GM23338 (cell line): ENCODE data around the gene MINDY4. TPM values are rescaled to one million over a fixed set of nuclear protein-coding genes. Genes with fewer than 3 reads are reported as not detected.

Experiments used
- ATAC-seq: fragments of 200-7000 bp; cut with Tn5 transposase; 3 replicates; pipeline ENCODE4 v1.9.1; 2020
- DNase-seq: peaks from one replicate; pipeline ENCODE4 v3.0.0-alpha.2; 2015; ENCODE audit warnings: low spot score
- H2AFZ ChIP-seq: fragments of 200-600 bp; sonication (generic); 2 replicates; pipeline ENCODE4 v1.8.0; 2016; ENCODE audit warnings: antibody characterized with exemption, mild to moderate bottlenecking, moderate library complexity
- H3F3A ChIP-seq: fragments of 200-600 bp; sonication (generic); replicated peaks from 2 replicates; pipeline ENCODE4 v1.8.0; 2017; ENCODE audit warnings: antibody characterized with exemption, mixed run types, low read depth
- H3K27ac ChIP-seq: fragments of 200-600 bp; sonication (generic); 2 replicates; pipeline ENCODE4 v1.6.1; 2016; ENCODE audit warnings: low read depth
- H3K27me3 ChIP-seq: fragments of 200-600 bp; sonication (generic); 2 replicates; pipeline ENCODE4 v1.8.0; 2016; ENCODE audit warnings: mild to moderate bottlenecking, mixed run types, moderate library complexity; ENCODE audit not compliant: insufficient read depth
- H3K36me3 ChIP-seq: fragments of 200-600 bp; sonication (generic); 2 replicates; pipeline ENCODE4 v1.8.0; 2016; ENCODE audit warnings: mild to moderate bottlenecking; ENCODE audit not compliant: insufficient read depth
- H3K4me1 ChIP-seq: fragments of 200-600 bp; sonication (generic); 2 replicates; pipeline ENCODE4 v1.8.0; 2016; ENCODE audit warnings: mild to moderate bottlenecking, moderate library complexity; ENCODE audit not compliant: insufficient read depth
- H3K4me2 ChIP-seq: fragments of 200-600 bp; sonication (generic); 2 replicates; pipeline ENCODE4 v1.7.1; 2017; ENCODE audit warnings: mixed run types
- H3K4me3 ChIP-seq: fragments of 200-600 bp; sonication (generic); 2 replicates; pipeline ENCODE4 v1.6.1; 2016; ENCODE audit warnings: mixed run types
- H3K79me2 ChIP-seq: fragments of 200-600 bp; sonication (generic); replicated peaks from 2 replicates; pipeline ENCODE4 v1.8.0; 2017; ENCODE audit warnings: mild to moderate bottlenecking; ENCODE audit not compliant: insufficient read depth
- H3K9me2 ChIP-seq: fragments of 200-600 bp; sonication (generic); 2 replicates; pipeline ENCODE4 v1.8.0; 2017; ENCODE audit not compliant: insufficient read depth
- H4K20me1 ChIP-seq: fragments of 200-600 bp; sonication (generic); replicated peaks from 2 replicates; pipeline ENCODE4 v1.8.0; 2017; ENCODE audit warnings: mild to moderate bottlenecking; ENCODE audit not compliant: insufficient read depth
- H3K27ac Mint-ChIP-seq: 2 replicates; pipeline ENCODE4 v1.8.0; 2020; ENCODE audit warnings: inconsistent platforms, mild to moderate bottlenecking, moderate library complexity, mixed read lengths
- H3K27me3 Mint-ChIP-seq: 3 replicates; pipeline ENCODE4 v1.8.0; 2022; ENCODE audit warnings: low read depth, mild to moderate bottlenecking, moderate library complexity, mixed read lengths, inconsistent platforms; ENCODE audit not compliant: insufficient read depth, poor library complexity
- H3K36me3 Mint-ChIP-seq: 3 replicates; pipeline ENCODE4 v1.8.0; 2021; ENCODE audit warnings: low read depth, mild to moderate bottlenecking, inconsistent platforms, moderate library complexity, mixed read lengths
- H3K4me1 Mint-ChIP-seq: 3 replicates; pipeline ENCODE4 v1.8.0; 2020; ENCODE audit warnings: mild to moderate bottlenecking, inconsistent platforms, mixed read lengths
- H3K4me3 Mint-ChIP-seq: 3 replicates; pipeline ENCODE4 v1.8.0; 2021; ENCODE audit warnings: moderate library complexity, mild to moderate bottlenecking, inconsistent platforms, mixed read lengths
- H3K9me3 Mint-ChIP-seq: 3 replicates; pipeline ENCODE4 v1.8.0; 2020; ENCODE audit warnings: moderate library complexity, mild to moderate bottlenecking, inconsistent platforms, mixed read lengths
- CTCF ChIP-seq, 2 experiments: fragments of 200-600 bp in 1 of 2; sonication (generic) in 1 of 2; conservative IDR thresholded peaks; 2 replicates each; pipeline versions ENCODE4 v1.5.1 to v1.6.1; 2016 to 2017; ENCODE audit warnings: antibody characterized with exemption in 2 of 2, low read depth in 2 of 2, mild to moderate bottlenecking in 2 of 2, moderate library complexity in 1 of 2
- EZH2phosphoT487 ChIP-seq: fragments of 200-600 bp; sonication (generic); IDR thresholded peaks from one replicate; pipeline ENCODE4 v1.8.1; 2018; ENCODE audit warnings: antibody characterized with exemption; ENCODE audit not compliant: unreplicated experiment
- JUNB ChIP-seq: IDR thresholded peaks from one replicate; pipeline ENCODE4 v1.6.1; 2016; ENCODE audit warnings: antibody characterized with exemption; ENCODE audit not compliant: unreplicated experiment
- NANOG ChIP-seq: IDR thresholded peaks from 2 replicates; pipeline ENCODE4 v1.6.1; 2016; ENCODE audit warnings: antibody characterized with exemption, borderline replicate concordance
- POLR2AphosphoS5 ChIP-seq: IDR thresholded peaks from 2 replicates; pipeline ENCODE4 v1.6.1; 2016; ENCODE audit warnings: antibody characterized with exemption, low read depth
- STAT1 ChIP-seq: IDR thresholded peaks from one replicate; pipeline ENCODE4 v1.6.1; 2016; ENCODE audit warnings: antibody characterized with exemption; ENCODE audit not compliant: unreplicated experiment
- ZNF114 ChIP-seq: fragments of 250-450 bp; sonication (Bioruptor Pico); IDR thresholded peaks from 2 replicates; pipeline ENCODE4 v1.5.0; 2020; ENCODE audit warnings: mild to moderate bottlenecking, moderate library complexity
- polyA plus RNA-seq: library from polyadenylated mRNA; unstranded; fragments of >200 nt; fragmentation: Nextera tagmentation; extraction: Ambion mirVana; gene quantifications from 2 replicates; pipeline ENCODE4 v1.2.1, GENCODE V29; 2016
- total RNA-seq: library from RNA; depleted of rRNA; stranded (reverse); fragments of >200 nt; shearing (Covaris generic); gene quantifications from 2 replicates; pipeline ENCODE4 v1.2.3, GENCODE V29; 2014
- TF ChIP-seq, protein P1 (sequence below): IDR thresholded peaks from one replicate; pipeline ENCODE4 v1.6.1; 2018; ENCODE audit warnings: antibody characterized with exemption; ENCODE audit not compliant: unreplicated experiment

Gene MINDY4
- total and polyA plus RNA-seq, 2 experiments from 2014 or later, result 1.7 to 4.4 TPM

DNA sequence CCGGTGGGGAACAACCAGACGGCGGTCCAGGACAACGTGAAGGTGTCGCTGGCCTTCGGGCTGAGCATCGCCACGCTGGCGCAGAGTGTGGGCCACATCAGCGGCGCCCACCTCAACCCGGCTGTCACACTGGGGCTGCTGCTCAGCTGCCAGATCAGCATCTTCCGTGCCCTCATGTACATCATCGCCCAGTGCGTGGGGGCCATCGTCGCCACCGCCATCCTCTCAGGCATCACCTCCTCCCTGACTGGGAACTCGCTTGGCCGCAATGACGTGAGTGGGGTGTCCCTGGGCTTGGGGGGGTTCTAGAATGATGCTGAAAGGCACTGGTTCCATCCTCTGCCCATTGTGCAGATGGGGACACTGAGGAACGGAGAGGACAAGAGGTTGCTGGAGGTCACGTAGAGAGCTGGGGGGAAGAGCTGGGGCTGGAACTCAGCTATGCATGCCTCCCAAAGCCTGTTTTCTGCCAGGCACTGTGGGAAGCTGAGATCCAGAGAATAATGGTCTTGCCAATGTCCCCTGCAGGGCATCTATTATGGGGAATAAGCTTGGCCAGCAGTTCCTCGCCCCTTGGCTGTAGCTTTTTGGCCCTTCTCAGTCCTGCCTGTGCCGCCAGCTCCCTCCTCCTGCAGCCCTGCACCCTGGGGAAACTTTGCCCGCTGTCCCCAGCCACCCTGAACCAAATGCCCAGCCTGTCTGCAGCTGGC, 141.0 kb downstream of the MINDY4 start (continued):
- TF ChIP-seq, protein P1, sequence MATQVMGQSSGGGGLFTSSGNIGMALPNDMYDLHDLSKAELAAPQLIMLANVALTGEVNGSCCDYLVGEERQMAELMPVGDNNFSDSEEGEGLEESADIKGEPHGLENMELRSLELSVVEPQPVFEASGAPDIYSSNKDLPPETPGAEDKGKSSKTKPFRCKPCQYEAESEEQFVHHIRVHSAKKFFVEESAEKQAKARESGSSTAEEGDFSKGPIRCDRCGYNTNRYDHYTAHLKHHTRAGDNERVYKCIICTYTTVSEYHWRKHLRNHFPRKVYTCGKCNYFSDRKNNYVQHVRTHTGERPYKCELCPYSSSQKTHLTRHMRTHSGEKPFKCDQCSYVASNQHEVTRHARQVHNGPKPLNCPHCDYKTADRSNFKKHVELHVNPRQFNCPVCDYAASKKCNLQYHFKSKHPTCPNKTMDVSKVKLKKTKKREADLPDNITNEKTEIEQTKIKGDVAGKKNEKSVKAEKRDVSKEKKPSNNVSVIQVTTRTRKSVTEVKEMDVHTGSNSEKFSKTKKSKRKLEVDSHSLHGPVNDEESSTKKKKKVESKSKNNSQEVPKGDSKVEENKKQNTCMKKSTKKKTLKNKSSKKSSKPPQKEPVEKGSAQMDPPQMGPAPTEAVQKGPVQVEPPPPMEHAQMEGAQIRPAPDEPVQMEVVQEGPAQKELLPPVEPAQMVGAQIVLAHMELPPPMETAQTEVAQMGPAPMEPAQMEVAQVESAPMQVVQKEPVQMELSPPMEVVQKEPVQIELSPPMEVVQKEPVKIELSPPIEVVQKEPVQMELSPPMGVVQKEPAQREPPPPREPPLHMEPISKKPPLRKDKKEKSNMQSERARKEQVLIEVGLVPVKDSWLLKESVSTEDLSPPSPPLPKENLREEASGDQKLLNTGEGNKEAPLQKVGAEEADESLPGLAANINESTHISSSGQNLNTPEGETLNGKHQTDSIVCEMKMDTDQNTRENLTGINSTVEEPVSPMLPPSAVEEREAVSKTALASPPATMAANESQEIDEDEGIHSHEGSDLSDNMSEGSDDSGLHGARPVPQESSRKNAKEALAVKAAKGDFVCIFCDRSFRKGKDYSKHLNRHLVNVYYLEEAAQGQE, result no peak
- TF ChIP-seq POLR2AphosphoS5, result no peak

DNA sequence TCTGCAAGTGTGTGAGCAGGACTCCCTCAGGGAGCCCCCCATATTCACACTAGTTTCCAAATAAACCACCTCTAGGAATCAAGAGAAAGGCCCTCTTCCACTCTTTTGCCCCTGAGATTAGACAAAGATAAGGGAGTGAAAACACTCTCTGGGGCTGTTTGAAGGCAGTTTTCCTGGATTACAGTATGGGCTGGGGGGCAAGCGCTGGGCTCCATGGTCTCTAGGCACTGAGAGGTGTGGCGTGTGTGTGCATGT, 141.4 kb downstream of the MINDY4 start:
- no peak for ATAC-seq
- Mint-ChIP-seq H3K4me3 (no peak overlapping the region), H3K4me1 (peaks cover 33% of the 10 kb centered on the region), H3K36me3 (no peaks in the 10 kb centered on the region; the same call in 2 of the 3 replicates), H3K27ac (no peak overlapping the region), H3K9me3 (no peaks in the 10 kb centered on the region), H3K27me3 (peaks cover 12% of the 10 kb centered on the region)
- no peak overlapping the region for H3K4me3 ChIP-seq
- no peaks in the 10 kb centered on the region for H3K36me3 ChIP-seq
- no peak overlapping the region for H3K4me2 ChIP-seq
- H4K20me1 ChIP-seq, result no peaks in the 10 kb centered on the region
- no peak overlapping the region for H3K27ac ChIP-seq
- DNase-seq, result no peak
- TF ChIP-seq STAT1 (no peak), JUNB (no peak), CTCF (conservative IDR thresholded peaks at IDR 0.05; ENCODE audit: low read depth in 2 of 2) (no peak), ZNF114 (CRISPR knock-in tag) (no peak)
- no peaks in the 10 kb centered on the region for H3K79me2 ChIP-seq
- no peak overlapping the region for H2AFZ ChIP-seq
- H3K4me1 ChIP-seq, result no peaks in the 10 kb centered on the region
- no peaks in the 10 kb centered on the region for H3K9me2 ChIP-seq
- no peaks in the 10 kb centered on the region for H3F3A ChIP-seq
- no peaks in the 10 kb centered on the region for H3K27me3 ChIP-seq

GRCh38 chr7:30912986-30913811, 142.0 kb downstream of the MINDY4 start:
- H3K36me3 ChIP-seq, result no peaks in the 10 kb centered on the region
- no peaks in the 10 kb centered on the region for H3K27me3 ChIP-seq
- H3K9me2 ChIP-seq, result no peaks in the 10 kb centered on the region
- H4K20me1 ChIP-seq, result no peaks in the 10 kb centered on the region
- no peaks in the 10 kb centered on the region for H3K9me3 Mint-ChIP-seq
- no peaks in the 10 kb centered on the region; the same call in 2 of the 3 replicates for H3K36me3 Mint-ChIP-seq
- no peak overlapping the region for H3K27ac Mint-ChIP-seq
- H2AFZ ChIP-seq, result no peak overlapping the region
- H3K4me3 ChIP-seq, result no peak overlapping the region
- H3K79me2 ChIP-seq, result no peaks in the 10 kb centered on the region
- no peak overlapping the region for H3K27ac ChIP-seq
- H3K4me1 ChIP-seq, result no peaks in the 10 kb centered on the region
- DNase-seq (no peak), ATAC-seq (no peak)
- H3K4me2 ChIP-seq, result no peak overlapping the region
- peaks cover 33% of the 10 kb centered on the region for H3K4me1 Mint-ChIP-seq
- peaks cover 12% of the 10 kb centered on the region for H3K27me3 Mint-ChIP-seq
- no peaks in the 10 kb centered on the region for H3F3A ChIP-seq
- no peak overlapping the region for H3K4me3 Mint-ChIP-seq
- TF ChIP-seq, protein P1, result no peak
- TF ChIP-seq JUNB, result no peak
- no peak for TF ChIP-seq EZH2phosphoT487
- no peak for TF ChIP-seq NANOG
- TF ChIP-seq ZNF114 (CRISPR knock-in tag), result no peak
